Adrenal gland (tissue), 12 donors: Measurements from ENCODE around the gene KCNIP3. TPM values are rescaled to one million over a fixed set of nuclear protein-coding genes. Genes with fewer than 3 reads are reported as not detected.
A peak's percentile ranks its signal among the peaks of the same experiment; 100 is the strongest.
"Not testable (repeated sequence)": the region's sequence is repeated elsewhere in the genome, so short reads cannot be mapped to it uniquely, and the experiment has no call there.

Source experiments
- DNase-seq, 7 donors: peaks; one replicate each; pipeline ENCODE4 v3.0.0-alpha.2; 2019 to 2020
- H3K27ac ChIP-seq, 5 donors: fragments of 200-600 bp; sonication (generic) in 4 of 5; 1 replicate in 3 of 5; 2 replicates in 2 of 5; pipeline versions ENCODE4 v1.5.1 to v1.8.0; 2016 to 2020; ENCODE audit warnings: mild to moderate bottlenecking in 1 of 5
- H3K27me3 ChIP-seq: fragments of 200-600 bp; 2 replicates; pipeline ENCODE4 v1.8.0; 2021
- H3K36me3 ChIP-seq, 2 donors: fragments of 200-600 bp; replicated peaks in 1 of 2; 1 replicate in 1 of 2; 2 replicates in 1 of 2; pipeline versions ENCODE4 v1.5.1 to v1.8.0; 2018 to 2022
- H3K4me1 ChIP-seq, 2 donors: fragments of 200-600 bp; replicated peaks in 1 of 2; 1 replicate in 1 of 2; 2 replicates in 1 of 2; pipeline versions ENCODE4 v1.5.1 to v1.8.0; 2018 to 2021
- H3K4me3 ChIP-seq, 4 donors: fragments of 200-600 bp; sonication (generic) in 3 of 4; one replicate each; pipeline ENCODE4 v1.5.1; 2016 to 2018
- H3K9me3 ChIP-seq, 3 donors: fragments of 200-600 bp; sonication (generic) in 1 of 3; replicated peaks in 1 of 3; 1 replicate in 2 of 3; 2 replicates in 1 of 3; pipeline versions ENCODE4 v1.5.1 to v1.8.0; 2016 to 2021
- POLR2A ChIP-seq, 2 donors: fragments of 450-650 bp; IDR thresholded peaks; one replicate each; pipeline ENCODE4 v1.6.1; 2017; ENCODE audit warnings: antibody characterized with exemption in 2 of 2, mild to moderate bottlenecking in 2 of 2, moderate library complexity in 1 of 2
- WGBS, 4 donors: extraction: QIAGEN DNeasy Blood & Tissue Kit in 2 of 4; methylation state at CpG; one replicate each; pipeline versions ENCODE4 v1.1.5 to v1.1.7; 2013 to 2017; 5-methylcytosine and 5-hydroxymethylcytosine counted together
- intact Hi-C, 2 donors: fragments of 100-400 bp; cut with DNase I; formaldehyde crosslinking; loops; one replicate each; pipeline versions ENCODE4 v1.14.1 to v1.15.0; 2022 to 2023
- polyA plus RNA-seq, 3 donors: library from polyadenylated mRNA; stranded (reverse); fragments of 200-250 nt in 2 of 3; fragments of 350-450 nt in 1 of 3; fragmentation: Illumina TruSeq in 1 of 3; extraction: RNeasy Lipid Tissue Mini Kit (QIAGEN cat#74804) in 1 of 3; gene quantifications; one replicate each; pipeline ENCODE4 v1.2.3, GENCODE V29; 2013 to 2014
- total RNA-seq, 9 donors: library from RNA; depleted of rRNA in 4 of 9; stranded (reverse); fragments of >200 nt in 4 of 9; fragments of 120-200 nt in 1 of 9; fragmentation: NEBNext Ultra II Directional in 1 of 9; extraction: Animal tissue kit (Norgen Biotek cat#: 25700) in 1 of 9; gene quantifications; one replicate each; pipeline versions ENCODE4 v1.1.0 to v1.2.4, GENCODE V29; 2013 to 2023
- TF ChIP-seq, protein P1 (sequence below), 6 experiments: fragments of 450-650 bp in 4 of 6; fragments of 200-600 bp in 2 of 6; sonication (generic) in 1 of 6; IDR thresholded peaks; 1 replicate in 5 of 6; 2 replicates in 1 of 6; pipeline versions ENCODE4 v1.5.1 to v1.8.0; 2016 to 2021; ENCODE audit warnings: antibody characterized with exemption in 6 of 6, mild to moderate bottlenecking in 2 of 6, moderate library complexity in 1 of 6
- donor health status: healthy with polysubstance abuse.
- donor health status: Bipolar disorder and iron deficiency.
- donor health status: DM: yes; HTN: yes; CAD: no.
- donor health status: DM: no; HTN: no; CAD: no.
- donor health status: DM: no; HTN: no; CAD: no.
- donor health status: DM: yes; HTN: yes; CAD: no.

KCNIP3 gene
- total and polyA plus RNA-seq, 12 donors: 0.54 to 6.3 (median 1.7) TPM

DNA sequence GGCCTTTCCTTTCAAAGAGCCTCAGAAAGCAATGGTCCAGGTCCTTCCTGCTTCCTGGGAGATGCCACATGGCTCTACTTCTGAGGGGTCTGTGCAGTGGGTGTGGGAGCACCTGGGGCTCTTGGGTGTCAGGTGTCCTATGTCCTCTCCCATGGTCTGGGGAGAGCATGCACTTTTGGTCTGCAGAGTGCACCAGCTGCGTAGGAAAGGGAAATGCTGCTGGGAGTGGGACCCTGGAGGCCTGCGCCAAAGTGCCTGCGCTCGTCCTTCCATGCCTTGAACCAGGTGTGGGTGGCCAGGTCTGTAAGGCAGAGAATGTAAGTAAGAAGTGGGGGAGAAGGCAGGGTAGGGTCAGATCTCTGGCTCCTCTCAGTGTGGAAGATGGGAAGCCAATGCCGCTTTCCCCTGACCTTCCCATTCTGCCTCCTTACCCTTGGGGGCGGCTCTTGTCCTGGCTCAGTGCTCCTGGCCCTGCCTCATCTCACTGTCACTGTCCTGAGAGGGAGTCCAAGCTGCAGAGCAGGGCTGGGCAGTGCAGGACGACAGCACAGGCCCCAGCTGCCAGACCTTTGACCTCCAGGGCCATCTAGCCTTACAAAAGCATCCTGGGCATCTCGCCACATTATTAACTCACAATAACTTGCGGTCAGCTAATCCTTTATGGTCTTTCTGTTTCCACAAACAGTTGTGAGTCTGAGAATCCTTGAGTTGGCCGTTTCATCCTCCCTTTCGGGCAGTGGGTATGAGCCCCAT is 29.5 kb upstream of the KCNIP3 start:
- no peaks in the 10 kb centered on the region for H3K4me1 ChIP-seq
- no peaks in the 10 kb centered on the region for H3K9me3 ChIP-seq
- intact Hi-C loops: no loop called here
- no peaks in the 10 kb centered on the region for H3K36me3 ChIP-seq
- TF ChIP-seq, protein P1, sequence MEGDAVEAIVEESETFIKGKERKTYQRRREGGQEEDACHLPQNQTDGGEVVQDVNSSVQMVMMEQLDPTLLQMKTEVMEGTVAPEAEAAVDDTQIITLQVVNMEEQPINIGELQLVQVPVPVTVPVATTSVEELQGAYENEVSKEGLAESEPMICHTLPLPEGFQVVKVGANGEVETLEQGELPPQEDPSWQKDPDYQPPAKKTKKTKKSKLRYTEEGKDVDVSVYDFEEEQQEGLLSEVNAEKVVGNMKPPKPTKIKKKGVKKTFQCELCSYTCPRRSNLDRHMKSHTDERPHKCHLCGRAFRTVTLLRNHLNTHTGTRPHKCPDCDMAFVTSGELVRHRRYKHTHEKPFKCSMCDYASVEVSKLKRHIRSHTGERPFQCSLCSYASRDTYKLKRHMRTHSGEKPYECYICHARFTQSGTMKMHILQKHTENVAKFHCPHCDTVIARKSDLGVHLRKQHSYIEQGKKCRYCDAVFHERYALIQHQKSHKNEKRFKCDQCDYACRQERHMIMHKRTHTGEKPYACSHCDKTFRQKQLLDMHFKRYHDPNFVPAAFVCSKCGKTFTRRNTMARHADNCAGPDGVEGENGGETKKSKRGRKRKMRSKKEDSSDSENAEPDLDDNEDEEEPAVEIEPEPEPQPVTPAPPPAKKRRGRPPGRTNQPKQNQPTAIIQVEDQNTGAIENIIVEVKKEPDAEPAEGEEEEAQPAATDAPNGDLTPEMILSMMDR (IDR thresholded peaks at IDR 0.05): no peak
- no peak for TF ChIP-seq POLR2A (IDR thresholded peaks at IDR 0.05)
- H3K27ac ChIP-seq: no peak overlapping the region
- DNase-seq: peak in 2 of 7 donors; percentile 3 to 38
- H3K4me3 ChIP-seq: no peak overlapping the region
- WGBS, 4 donors: 79 to 83% (median 82%) methylated on average over 9 to 11 of the region's 11 CpGs
- H3K27me3 ChIP-seq: no peaks in the 10 kb centered on the region

DNA sequence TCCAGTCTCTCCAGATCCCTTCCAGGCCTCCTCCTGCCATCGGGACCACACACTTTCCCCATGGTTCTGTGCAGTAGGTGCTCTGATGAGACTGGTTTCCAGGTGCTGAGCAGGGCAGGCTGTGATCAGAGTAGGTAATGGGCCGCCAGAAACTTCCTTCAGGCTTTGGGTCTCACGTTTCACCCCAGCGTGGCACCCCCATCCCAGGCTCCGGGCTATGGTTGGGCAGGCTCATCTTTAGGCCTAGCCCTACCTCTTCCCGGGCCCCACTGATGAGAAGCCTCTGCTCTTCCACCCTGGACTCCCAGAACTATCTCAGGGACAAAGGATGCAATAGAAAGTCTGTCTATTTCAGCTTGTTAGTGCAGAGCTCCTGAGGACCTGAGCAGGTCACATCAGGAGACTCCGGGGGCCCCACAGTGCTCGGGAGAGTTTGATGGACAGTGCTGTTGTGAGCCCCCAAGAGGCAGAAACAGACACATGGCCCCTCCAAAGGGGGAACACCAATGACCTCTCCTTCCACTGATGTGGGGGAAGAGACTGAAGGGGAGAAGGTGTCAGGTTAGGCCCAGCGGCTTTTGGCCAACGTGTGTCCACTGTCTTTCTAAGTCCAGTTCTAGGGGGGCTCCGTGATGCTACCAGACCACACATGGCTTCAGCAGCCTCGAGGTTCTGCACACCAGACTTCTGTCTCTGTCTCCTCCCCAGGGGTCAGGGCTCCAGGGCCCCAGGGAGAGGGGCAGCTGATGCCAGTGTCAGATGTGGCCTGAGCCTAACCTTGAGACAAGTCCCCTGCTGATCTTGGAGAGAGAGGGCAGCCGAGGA is 28.7 kb upstream of the KCNIP3 start:
- intact Hi-C loops: no loop called here
- TF ChIP-seq, protein P1 (IDR thresholded peaks at IDR 0.05): no peak
- no peak for TF ChIP-seq POLR2A (IDR thresholded peaks at IDR 0.05)
- peak in 1 of 7 donors; percentile 1 for DNase-seq
- no peaks in the 10 kb centered on the region for H3K36me3 ChIP-seq
- H3K4me1 ChIP-seq: no peaks in the 10 kb centered on the region
- no peak overlapping the region for H3K4me3 ChIP-seq
- 87 to 91% (median 88%) methylated on average over 9 to 13 of the region's 13 CpGs for WGBS, 4 donors
- no peak overlapping the region for H3K27ac ChIP-seq
- no peaks in the 10 kb centered on the region for H3K27me3 ChIP-seq
- H3K9me3 ChIP-seq: no peaks in the 10 kb centered on the region

DNA sequence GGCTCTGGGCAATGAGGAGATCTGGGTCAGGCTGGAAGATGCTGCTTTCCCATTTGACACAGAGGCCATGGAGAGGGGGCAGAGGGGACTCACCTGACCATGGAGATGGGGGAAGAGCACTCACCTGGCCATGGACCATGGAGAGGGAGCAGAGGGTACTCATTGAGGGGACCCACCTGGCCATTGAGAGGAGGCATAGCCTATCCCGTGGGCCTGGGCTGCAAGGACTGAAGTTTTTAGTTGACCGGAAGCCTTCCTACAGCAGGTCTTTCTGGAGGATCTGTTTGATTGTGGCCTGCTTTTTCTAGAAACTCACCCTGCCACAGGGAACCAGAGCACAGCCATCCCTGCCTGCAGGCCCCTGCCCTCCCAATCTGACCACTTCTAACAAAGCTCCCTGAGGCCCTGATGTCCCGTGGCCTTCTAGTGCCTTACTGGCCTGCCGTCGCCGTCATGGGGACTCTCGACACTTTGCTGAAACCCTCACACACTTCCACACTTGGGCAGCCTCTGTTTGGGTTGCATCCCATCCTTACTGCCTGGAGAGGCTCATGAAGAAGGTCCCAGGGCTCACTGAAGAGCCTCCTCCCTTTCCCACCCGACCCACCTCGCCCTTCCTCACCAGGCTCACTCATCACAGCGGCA is 28.0 kb upstream of the KCNIP3 start:
- Histone ChIP-seq H3K27ac (no peak overlapping the region), H3K27me3 (no peaks in the 10 kb centered on the region), H3K9me3 (no peaks in the 10 kb centered on the region), H3K4me3 (no peak overlapping the region), H3K36me3 (no peaks in the 10 kb centered on the region), H3K4me1 (no peaks in the 10 kb centered on the region)
- DNase-seq: peak in 1 of 7 donors; percentile 6
- TF ChIP-seq, protein P1 (IDR thresholded peaks at IDR 0.05): no peak
- no peak for TF ChIP-seq POLR2A (IDR thresholded peaks at IDR 0.05)
- intact Hi-C loops: no loop called here
- WGBS, 4 donors: 89 to 98% (median 96%) methylated on average over 10 of the region's 10 CpGs

DNA sequence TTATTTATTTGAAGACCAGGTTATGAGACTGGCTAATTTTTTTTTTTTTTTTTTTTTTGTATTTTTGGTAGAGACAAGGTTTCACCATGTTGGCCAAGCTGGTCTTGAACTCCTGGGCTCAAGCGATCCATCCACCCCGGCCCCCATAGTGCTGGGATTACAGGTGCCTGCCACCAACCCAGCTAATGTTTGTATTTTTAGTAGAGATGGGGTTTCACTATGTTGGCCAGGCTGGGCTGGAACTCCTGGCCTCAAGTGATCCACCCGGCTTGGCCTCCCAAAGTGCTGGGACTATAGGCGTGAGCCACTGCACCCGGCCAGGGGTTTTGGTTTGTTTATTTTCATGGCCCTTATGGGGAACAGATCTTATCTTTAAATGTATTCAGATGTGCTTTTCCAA is 27.4 kb upstream of the KCNIP3 start:
- DNase-seq, H3K27me3 ChIP-seq, intact Hi-C loops, H3K27ac ChIP-seq, H3K9me3 ChIP-seq, H3K4me1 ChIP-seq, H3K4me3 ChIP-seq, H3K36me3 ChIP-seq: not testable (repeated sequence)
- WGBS, 4 donors: 86 to 98% (median 96%) methylated on average over 5 of the region's 5 CpGs
